Choroid plexus epithelial cell (primary cell): Measurements from ENCODE around the gene RHEB.

Experiments used
- DNase-seq: peaks from one replicate; pipeline ENCODE4 v3.0.0-alpha.2; 2010; ENCODE audit warnings: low read depth
- H3K4me3 ChIP-seq: 2 replicates; pipeline ENCODE4 v1.5.1; 2011; ENCODE audit warnings: low read depth, mild to moderate bottlenecking, control low read depth, low read length, moderate library complexity
- TF ChIP-seq, protein P1 (sequence below): conservative IDR thresholded peaks from 2 replicates; pipeline ENCODE4 v1.5.1; 2011; ENCODE audit warnings: low read depth, mild to moderate bottlenecking, control low read depth, inconsistent platforms, low read length, moderate library complexity

RHEB gene

DNA sequence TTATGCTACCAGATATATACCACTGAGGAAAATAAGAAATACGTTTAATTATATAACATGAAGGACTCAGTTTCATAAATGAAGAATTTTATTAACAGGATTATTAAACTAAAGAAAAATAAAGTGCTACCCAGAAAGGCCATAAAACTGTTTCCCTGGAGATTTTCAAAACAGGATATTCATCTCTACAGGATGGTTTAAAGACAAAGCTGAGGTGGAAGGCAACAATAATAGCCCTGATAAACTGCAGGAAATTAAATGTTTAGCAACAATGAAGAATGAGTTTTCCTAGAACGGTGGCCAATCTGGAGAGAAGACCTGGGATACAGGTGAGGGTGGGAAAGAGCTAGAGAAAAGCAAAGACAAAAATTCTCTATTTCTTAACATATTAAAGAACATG lies 11.9 kb downstream of the RHEB start:
- DNase-seq, result no peak
- TF ChIP-seq, protein P1, sequence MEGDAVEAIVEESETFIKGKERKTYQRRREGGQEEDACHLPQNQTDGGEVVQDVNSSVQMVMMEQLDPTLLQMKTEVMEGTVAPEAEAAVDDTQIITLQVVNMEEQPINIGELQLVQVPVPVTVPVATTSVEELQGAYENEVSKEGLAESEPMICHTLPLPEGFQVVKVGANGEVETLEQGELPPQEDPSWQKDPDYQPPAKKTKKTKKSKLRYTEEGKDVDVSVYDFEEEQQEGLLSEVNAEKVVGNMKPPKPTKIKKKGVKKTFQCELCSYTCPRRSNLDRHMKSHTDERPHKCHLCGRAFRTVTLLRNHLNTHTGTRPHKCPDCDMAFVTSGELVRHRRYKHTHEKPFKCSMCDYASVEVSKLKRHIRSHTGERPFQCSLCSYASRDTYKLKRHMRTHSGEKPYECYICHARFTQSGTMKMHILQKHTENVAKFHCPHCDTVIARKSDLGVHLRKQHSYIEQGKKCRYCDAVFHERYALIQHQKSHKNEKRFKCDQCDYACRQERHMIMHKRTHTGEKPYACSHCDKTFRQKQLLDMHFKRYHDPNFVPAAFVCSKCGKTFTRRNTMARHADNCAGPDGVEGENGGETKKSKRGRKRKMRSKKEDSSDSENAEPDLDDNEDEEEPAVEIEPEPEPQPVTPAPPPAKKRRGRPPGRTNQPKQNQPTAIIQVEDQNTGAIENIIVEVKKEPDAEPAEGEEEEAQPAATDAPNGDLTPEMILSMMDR, result no peak
- H3K4me3 ChIP-seq, result no peak overlapping the region

- TF ChIP-seq, protein P1, result peak; percentile 17
- no peak overlapping the region for H3K4me3 ChIP-seq
- no peak for DNase-seq
Observed at GRCh38 chr7:151506901-151507382, 12.8 kb downstream of the RHEB start.

DNA sequence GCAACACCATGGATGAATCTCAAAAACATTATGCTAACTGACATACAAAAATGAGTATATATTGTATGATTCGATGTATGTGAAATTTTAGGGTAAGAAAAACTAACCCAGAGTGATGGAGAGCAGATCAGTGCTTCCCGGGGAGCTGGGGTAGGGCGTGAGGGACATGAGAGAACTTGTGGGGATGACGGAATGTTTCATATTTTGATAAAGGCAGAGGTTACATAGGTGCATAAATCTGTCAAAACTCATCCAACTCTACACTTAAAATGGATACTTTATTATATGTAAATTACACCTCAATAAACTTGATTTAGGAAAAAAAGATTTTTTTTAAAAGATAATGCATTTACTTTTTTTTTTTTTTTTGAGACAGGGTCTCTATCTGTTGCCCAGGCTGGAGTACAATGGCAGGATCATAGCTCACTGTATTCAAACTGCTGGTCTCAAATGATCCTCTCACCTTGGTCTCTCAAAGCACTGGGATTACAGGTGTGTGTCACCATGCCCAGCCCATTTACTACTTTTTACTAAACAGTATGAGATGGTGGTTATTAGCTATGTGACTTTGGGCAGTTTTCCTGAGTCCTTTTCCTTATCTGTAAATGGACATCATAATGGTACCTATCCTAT lies 13.7 kb downstream of the RHEB start:
- H3K4me3 ChIP-seq, result no peak overlapping the region
- TF ChIP-seq, protein P1, result no peak
- no peak for DNase-seq

- no peak overlapping the region for H3K4me3 ChIP-seq
- TF ChIP-seq, protein P1, result no peak
- DNase-seq, result no peak
Observed at GRCh38 chr7:151505433-151505832, 14.3 kb downstream of the RHEB start.

DNA sequence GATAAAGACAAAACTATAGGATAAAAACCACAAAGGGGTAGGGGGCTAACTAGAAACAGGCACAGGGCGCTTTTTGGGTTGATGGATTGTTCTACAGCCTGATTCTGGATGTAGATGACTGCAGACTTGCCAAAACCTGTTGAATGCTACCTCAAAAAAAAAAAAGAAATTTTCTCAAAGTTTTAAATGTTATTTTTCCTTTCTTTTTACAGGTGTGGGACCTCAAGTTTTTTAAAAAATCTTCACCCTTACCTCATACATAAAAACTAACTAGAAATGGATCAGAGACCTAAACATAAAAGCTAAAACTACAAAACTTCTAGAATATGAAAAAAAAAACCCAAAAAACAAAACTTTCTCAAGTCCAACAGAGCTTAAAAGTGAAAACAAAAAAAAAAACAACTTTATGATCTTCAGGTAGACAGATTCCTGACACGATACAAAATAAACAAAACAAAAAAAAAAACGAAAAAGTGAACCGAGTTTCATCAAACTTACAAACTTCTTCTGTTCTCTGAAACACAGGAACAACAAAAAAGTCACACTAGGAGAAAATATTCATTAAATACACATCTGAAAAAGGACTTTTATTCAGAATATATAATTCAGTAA lies 14.9 kb downstream of the RHEB start:
- no peak overlapping the region for H3K4me3 ChIP-seq
- DNase-seq, result no peak
- TF ChIP-seq, protein P1, result no peak

- peak; percentile 87 for DNase-seq
- TF ChIP-seq, protein P1, result no peak
- H3K4me3 ChIP-seq, result no peak overlapping the region
Observed at GRCh38 chr7:151503902-151504714, 15.6 kb downstream of the RHEB start.
